ENCODE measurements around the gene CAMK2D.

The CAMK2D gene

GRCh38 chr4:113407409-113407808 is 354.1 kb downstream of the CAMK2D start:
- in situ Hi-C loops (cut with MboI; ENCODE audit: low sequenced_read_pairs): no loop called here

GRCh38 chr4:113406723-113407016 is 354.9 kb downstream of the CAMK2D start:
- in situ Hi-C loops (cut with MboI; ENCODE audit: low sequenced_read_pairs): no loop called here

- in situ Hi-C loops (cut with MboI; ENCODE audit: low sequenced_read_pairs): no loop called here
These were observed 355.4 kb downstream of the CAMK2D start for GRCh38 chr4:113405874-113406722.

GRCh38 chr4:113404841-113405240 is 356.7 kb downstream of the CAMK2D start:
- in situ Hi-C loops (cut with MboI; ENCODE audit: low sequenced_read_pairs): no loop called here

GRCh38 chr4:113404167-113404571 is 357.4 kb downstream of the CAMK2D start:
- in situ Hi-C loops (cut with MboI; ENCODE audit: low sequenced_read_pairs): no loop called here
